Keratinocyte (primary cell): ENCODE results near the gene PJA2. TPM values are rescaled to one million over a fixed set of nuclear protein-coding genes. Genes with fewer than 3 reads are reported as not detected.

Experiments
- DNase-seq: peaks from one replicate; pipeline ENCODE4 v3.0.0-alpha.2; 2011; ENCODE audit warnings: low read depth, missing footprints, low spot score
- FAIRE-seq: peaks from 2 replicates; lab custom pipeline; 2011; peaks lifted over from hg19 to GRCh38; lab: Jason Lieb, UNC
- H2AFZ ChIP-seq: 2 replicates; pipeline ENCODE4 v1.6.0; 2012; ENCODE audit warnings: low read length, control low read depth, inconsistent platforms; ENCODE audit not compliant: control insufficient read depth
- H3K27ac ChIP-seq: 2 replicates; pipeline ENCODE4 v1.5.1; 2011; ENCODE audit warnings: low read length; ENCODE audit not compliant: control insufficient read depth, insufficient read depth
- H3K27me3 ChIP-seq: 3 replicates; pipeline ENCODE4 v1.6.0; 2011; ENCODE audit warnings: low read length; ENCODE audit not compliant: control insufficient read depth, insufficient read depth; ENCODE audit errors: extremely low read depth
- H3K36me3 ChIP-seq, 2 experiments: 2 replicates in 1 of 2; 3 replicates in 1 of 2; pipeline ENCODE4 v1.5.1; 2011; ENCODE audit warnings: low read length in 2 of 2, mild to moderate bottlenecking in 1 of 2; ENCODE audit not compliant: control insufficient read depth in 2 of 2, insufficient read depth in 2 of 2; ENCODE audit errors: extremely low read depth in 1 of 2
- H3K4me1 ChIP-seq: 3 replicates; pipeline ENCODE4 v1.5.1; 2011; ENCODE audit warnings: low read length; ENCODE audit not compliant: control insufficient read depth, insufficient read depth; ENCODE audit errors: extremely low read depth
- H3K4me2 ChIP-seq: 3 replicates; pipeline ENCODE4 v1.6.0; 2011; ENCODE audit warnings: low read depth, low read length; ENCODE audit not compliant: control insufficient read depth, insufficient read depth; ENCODE audit errors: extremely low read depth
- H3K4me3 ChIP-seq, 3 experiments: fragments of 200-600 bp in 1 of 3; sonication (generic) in 1 of 3; 2 replicates in 2 of 3; 3 replicates in 1 of 3; pipeline ENCODE4 v1.5.1; 2011 to 2016; ENCODE audit warnings: low read length in 3 of 3, mild to moderate bottlenecking in 3 of 3, control low read depth in 2 of 3, inconsistent platforms in 1 of 3, low read depth in 1 of 3, mixed read lengths in 1 of 3, mixed run types in 1 of 3, moderate library complexity in 1 of 3; ENCODE audit not compliant: control insufficient read depth in 2 of 3, insufficient read depth in 2 of 3; ENCODE audit errors: extremely low read depth in 1 of 3
- H3K79me2 ChIP-seq: 2 replicates; pipeline ENCODE4 v1.6.0; 2012; ENCODE audit warnings: low read length; ENCODE audit not compliant: control insufficient read depth, insufficient read depth
- H3K9ac ChIP-seq: 3 replicates; pipeline ENCODE4 v1.6.0; 2011; ENCODE audit warnings: low read length; ENCODE audit not compliant: control insufficient read depth, insufficient read depth; ENCODE audit errors: extremely low read depth
- H3K9me1 ChIP-seq: 3 replicates; pipeline ENCODE4 v1.6.0; 2011; ENCODE audit warnings: low read length; ENCODE audit not compliant: control insufficient read depth, insufficient read depth; ENCODE audit errors: extremely low read depth
- H3K9me3 ChIP-seq: 2 replicates; pipeline ENCODE4 v1.5.1; 2012; ENCODE audit warnings: low read depth, low read length; ENCODE audit not compliant: control insufficient read depth
- H4K20me1 ChIP-seq: 3 replicates; pipeline ENCODE4 v1.6.0; 2011; ENCODE audit warnings: low read length; ENCODE audit not compliant: control insufficient read depth, insufficient read depth; ENCODE audit errors: extremely low read depth
- EZH2 ChIP-seq: IDR thresholded peaks from one replicate; pipeline ENCODE4 v1.6.1; 2012; ENCODE audit warnings: inconsistent platforms, mild to moderate bottlenecking, low read length, moderate library complexity
- dilution Hi-C: fragments of 300-500 bp; cut with MboI; formaldehyde crosslinking; loops from one replicate; pipeline ENCODE4 v1.7.0; 2020; ENCODE audit warnings: low sequenced_read_pairs; ENCODE audit not compliant: extremely low pct_ligation_motif_present
- polyA plus RNA-seq, 5 experiments: library from polyadenylated mRNA; depleted of rRNA in 3 of 5; stranded (reverse) in 3 of 5; stranded (forward) in 1 of 5; unstranded in 1 of 5; fragments of >200 nt; gene quantifications; 1 replicate in 1 of 5; 2 replicates in 3 of 5; 3 replicates in 1 of 5; pipeline versions ENCODE4 v1.2.1 to v1.2.3, GENCODE V29; 2011 to 2012; ENCODE audit warnings: missing spikeins in 2 of 5, low read depth in 1 of 5, low replicate concordance in 1 of 5
- TF ChIP-seq, protein P1 (sequence below), 3 experiments: IDR thresholded peaks in 1 of 3; conservative IDR thresholded peaks in 1 of 3; optimal IDR thresholded peaks in 1 of 3; 2 replicates in 2 of 3; 3 replicates in 1 of 3; pipeline versions ENCODE3 to v1.5.1; 2011; ENCODE audit warnings: low read length in 3 of 3, mild to moderate bottlenecking in 3 of 3, moderate library complexity in 2 of 3, control low read depth in 1 of 3, inconsistent platforms in 1 of 3; ENCODE audit not compliant: insufficient read depth in 2 of 3; ENCODE audit errors: extremely low read depth in 1 of 3

PJA2 gene
- polyA plus RNA-seq, 1 donor (not counting 4 experiments of a cell fraction or from before 2014, with no cell fraction given): 49.3 TPM

GRCh38 chr5:109359642-109360041 lies 50.1 kb downstream of the PJA2 start:
- DNase-seq: no peak
- H3K27me3 ChIP-seq: no peaks in the 10 kb centered on the region
- H3K79me2 ChIP-seq: no peaks in the 10 kb centered on the region
- H3K9me3 ChIP-seq: no peaks in the 10 kb centered on the region
- TF ChIP-seq, protein P1, sequence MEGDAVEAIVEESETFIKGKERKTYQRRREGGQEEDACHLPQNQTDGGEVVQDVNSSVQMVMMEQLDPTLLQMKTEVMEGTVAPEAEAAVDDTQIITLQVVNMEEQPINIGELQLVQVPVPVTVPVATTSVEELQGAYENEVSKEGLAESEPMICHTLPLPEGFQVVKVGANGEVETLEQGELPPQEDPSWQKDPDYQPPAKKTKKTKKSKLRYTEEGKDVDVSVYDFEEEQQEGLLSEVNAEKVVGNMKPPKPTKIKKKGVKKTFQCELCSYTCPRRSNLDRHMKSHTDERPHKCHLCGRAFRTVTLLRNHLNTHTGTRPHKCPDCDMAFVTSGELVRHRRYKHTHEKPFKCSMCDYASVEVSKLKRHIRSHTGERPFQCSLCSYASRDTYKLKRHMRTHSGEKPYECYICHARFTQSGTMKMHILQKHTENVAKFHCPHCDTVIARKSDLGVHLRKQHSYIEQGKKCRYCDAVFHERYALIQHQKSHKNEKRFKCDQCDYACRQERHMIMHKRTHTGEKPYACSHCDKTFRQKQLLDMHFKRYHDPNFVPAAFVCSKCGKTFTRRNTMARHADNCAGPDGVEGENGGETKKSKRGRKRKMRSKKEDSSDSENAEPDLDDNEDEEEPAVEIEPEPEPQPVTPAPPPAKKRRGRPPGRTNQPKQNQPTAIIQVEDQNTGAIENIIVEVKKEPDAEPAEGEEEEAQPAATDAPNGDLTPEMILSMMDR (optimal IDR thresholded peaks at IDR 0.05 in 1 of 3, IDR thresholded peaks at IDR 0.05 in 1 of 3, conservative IDR thresholded peaks at IDR 0.05 in 1 of 3; ENCODE audit: extremely low read depth in 1 of 3, insufficient read depth in 2 of 3, low read length in 3 of 3): no peak
- TF ChIP-seq EZH2: no peak
- FAIRE-seq: no peak
- no peaks in the 10 kb centered on the region for H3K9me1 ChIP-seq
- H3K36me3 ChIP-seq: peaks cover 0 to 15% of the 10 kb centered on the region in 2 experiments
- dilution Hi-C loops: no loop called here
- H3K27ac ChIP-seq: no peak overlapping the region
- H3K4me3 ChIP-seq: no peak overlapping the region
- no peak overlapping the region for H3K9ac ChIP-seq
- no peaks in the 10 kb centered on the region for H4K20me1 ChIP-seq
- H3K4me2 ChIP-seq: no peak overlapping the region
- no peaks in the 10 kb centered on the region for H3K4me1 ChIP-seq
- no peak overlapping the region for H2AFZ ChIP-seq

DNA sequence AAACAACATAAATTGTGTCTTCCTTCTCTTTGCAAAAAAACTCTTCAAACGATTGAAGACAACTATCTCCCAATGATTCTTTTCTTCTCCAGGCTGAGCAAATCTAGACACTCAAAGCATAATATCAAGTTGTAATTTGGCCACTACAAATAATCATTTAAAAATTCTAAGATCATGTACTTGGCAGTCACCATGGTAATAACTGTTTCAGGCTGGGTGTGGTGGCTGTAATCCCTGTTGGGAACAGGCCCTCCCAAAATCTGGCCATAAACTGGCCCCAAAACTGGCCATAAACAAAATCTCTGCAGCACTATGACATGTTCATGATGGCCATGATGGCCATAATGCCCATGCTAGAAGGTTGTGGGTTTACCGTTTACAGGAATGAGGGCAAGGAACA lies 52.0 kb downstream of the PJA2 start:
- no peaks in the 10 kb centered on the region for H3K9me1 ChIP-seq
- H3K9ac ChIP-seq: no peak overlapping the region
- H2AFZ ChIP-seq: no peak overlapping the region
- H3K27ac ChIP-seq: no peak overlapping the region
- FAIRE-seq (no peak), DNase-seq (no peak)
- no peaks in the 10 kb centered on the region for H3K4me1 ChIP-seq
- H3K9me3 ChIP-seq: no peaks in the 10 kb centered on the region
- no peak overlapping the region for H3K4me2 ChIP-seq
- no peaks in the 10 kb centered on the region for H4K20me1 ChIP-seq
- H3K27me3 ChIP-seq: no peaks in the 10 kb centered on the region
- TF ChIP-seq, protein P1 (optimal IDR thresholded peaks at IDR 0.05 in 1 of 3, IDR thresholded peaks at IDR 0.05 in 1 of 3, conservative IDR thresholded peaks at IDR 0.05 in 1 of 3; ENCODE audit: extremely low read depth in 1 of 3, insufficient read depth in 2 of 3, low read length in 3 of 3): no peak
- TF ChIP-seq EZH2: no peak
- dilution Hi-C loops: no loop called here
- H3K36me3 ChIP-seq: peaks cover 0 to 15% of the 10 kb centered on the region in 2 experiments
- no peaks in the 10 kb centered on the region for H3K79me2 ChIP-seq
- H3K4me3 ChIP-seq: no peak overlapping the region
